Erythroblast (primary cell): ENCODE results near the gene SLC2A6.

Experiments
- GATA1 ChIP-seq: IDR thresholded peaks from 2 replicates; pipeline ENCODE4 v1.6.1; 2011; ENCODE audit warnings: low read depth, mild to moderate bottlenecking, control low read depth, low read length, moderate library complexity
- POLR2A ChIP-seq: IDR thresholded peaks from 2 replicates; pipeline ENCODE4 v1.6.1; 2011; ENCODE audit warnings: mild to moderate bottlenecking, low read length

DNA sequence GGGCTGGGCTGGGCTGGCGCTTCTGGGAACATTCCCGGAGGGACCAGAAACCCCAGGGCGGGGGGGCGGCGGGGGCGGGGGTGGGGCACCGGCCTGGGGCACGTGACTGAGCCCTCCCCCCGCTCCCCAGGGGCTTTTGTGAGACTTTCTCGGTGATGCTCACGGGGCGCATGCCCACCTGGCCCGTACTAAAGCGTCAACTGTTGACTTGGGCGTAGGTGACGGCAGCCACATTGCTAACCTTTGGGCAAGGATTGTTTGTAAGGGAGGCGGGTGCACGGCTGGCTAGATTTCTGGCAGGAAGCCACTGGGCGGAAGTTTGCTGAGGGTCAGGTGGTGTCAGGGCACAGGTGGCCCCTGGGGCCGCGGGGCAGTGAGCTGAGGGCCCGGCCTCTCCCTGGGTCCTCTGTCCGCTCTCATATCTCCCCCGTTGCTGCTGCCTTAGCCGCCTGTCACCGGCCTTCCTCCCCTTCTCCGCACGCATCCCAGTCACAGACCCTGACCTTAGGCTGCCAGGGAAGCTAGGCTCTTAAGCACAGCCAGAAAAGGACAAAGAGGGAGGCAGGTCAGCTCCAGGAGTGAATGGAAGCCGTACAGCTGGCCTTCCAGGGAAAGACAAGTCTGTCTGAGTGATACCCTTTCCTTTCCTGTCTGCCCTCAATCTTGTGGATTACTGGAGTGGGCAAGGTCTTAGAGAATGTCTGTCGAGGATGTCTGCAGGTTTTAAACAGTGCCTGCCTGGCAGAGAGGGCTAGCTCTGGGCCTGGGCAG, 18.3 kb downstream of the SLC2A6 start:
- TF ChIP-seq POLR2A (no peak), GATA1 (no peak)
